Globus pallidus (tissue), 1 donor: ENCODE data around the gene ANO3.

Experiments
- DNase-seq: peaks from one replicate; pipeline ENCODE4 v3.0.0-alpha.2; 2015; ENCODE audit warnings: low spot score

ANO3 gene

DNA sequence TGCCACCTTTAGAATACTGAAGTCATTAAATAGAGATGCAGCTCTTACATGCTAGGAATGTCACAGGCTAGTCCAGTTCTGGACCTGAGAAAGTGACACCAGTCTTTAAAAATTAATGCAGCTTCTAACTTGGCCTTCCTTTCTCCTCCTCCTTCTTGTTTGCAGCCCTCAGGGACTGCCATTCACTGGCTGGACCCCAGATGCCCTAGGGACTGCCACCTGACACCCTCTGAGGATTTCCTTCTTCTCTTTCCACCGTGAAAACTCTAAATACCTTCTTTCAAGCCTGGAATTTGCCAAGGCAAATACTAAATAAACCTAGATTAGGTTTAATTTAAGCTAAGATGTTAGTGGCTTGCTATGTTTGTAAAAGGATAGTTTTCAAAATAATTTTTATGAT is 161.7 kb downstream of the ANO3 start:
- DNase-seq = no peak

DNA sequence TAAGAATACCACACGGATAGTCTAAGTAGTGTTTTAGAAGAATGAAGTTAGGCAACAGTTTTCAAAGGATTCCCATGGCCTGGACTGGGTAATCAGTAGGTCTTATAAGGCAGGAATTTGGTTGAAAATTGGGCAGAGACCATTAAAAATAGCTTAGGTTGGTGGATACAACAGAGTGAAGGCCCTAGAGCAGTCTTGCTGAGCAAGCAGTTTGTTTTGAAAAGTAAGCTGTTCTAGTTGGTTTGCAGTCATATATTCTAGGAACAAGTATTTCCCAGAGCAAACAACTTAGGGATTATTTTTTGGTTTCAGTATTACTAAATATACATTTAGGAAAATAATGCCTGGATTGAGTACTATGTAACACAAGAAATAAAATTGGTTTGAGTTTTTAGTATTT is 175.3 kb downstream of the ANO3 start:
- no peak for DNase-seq

DNA sequence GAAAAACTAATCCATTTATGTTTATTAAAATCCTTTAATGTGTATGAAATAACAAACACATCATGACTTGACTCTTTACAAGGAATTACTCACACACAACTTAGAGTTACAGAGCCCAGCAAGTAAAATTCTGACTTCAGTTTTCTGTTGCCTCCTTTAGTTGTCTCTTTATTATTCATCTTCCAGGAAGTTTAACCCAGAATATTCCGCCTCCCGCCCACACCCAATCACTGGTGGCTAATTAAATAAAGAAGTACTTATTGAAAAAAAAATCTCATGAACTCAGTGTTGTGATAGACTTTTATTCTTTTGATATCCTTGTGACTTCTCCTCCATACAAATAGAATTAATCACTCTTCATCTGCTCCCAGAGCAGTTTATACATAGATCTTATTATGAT is 178.2 kb downstream of the ANO3 start:
- no peak for DNase-seq

DNA sequence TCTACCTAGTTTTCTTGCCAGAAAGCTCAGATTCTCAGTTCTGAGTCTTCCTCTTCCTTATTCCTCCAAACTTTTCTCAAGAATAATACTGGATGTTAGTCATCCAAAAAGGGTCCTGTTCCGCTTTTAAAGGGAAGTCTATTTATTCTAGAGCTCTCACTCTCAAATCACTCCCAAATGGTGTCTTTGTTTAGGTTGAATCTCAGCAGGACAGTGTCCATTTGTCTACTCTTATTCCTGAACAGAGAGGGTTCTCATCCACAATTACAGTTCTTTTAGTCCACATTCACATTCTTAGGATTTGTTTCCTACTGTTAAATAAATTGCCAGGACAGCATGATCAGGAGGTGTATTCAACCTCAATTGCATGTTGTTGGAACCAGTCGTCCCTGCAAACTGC is 178.8 kb downstream of the ANO3 start:
- DNase-seq = no peak

DNA sequence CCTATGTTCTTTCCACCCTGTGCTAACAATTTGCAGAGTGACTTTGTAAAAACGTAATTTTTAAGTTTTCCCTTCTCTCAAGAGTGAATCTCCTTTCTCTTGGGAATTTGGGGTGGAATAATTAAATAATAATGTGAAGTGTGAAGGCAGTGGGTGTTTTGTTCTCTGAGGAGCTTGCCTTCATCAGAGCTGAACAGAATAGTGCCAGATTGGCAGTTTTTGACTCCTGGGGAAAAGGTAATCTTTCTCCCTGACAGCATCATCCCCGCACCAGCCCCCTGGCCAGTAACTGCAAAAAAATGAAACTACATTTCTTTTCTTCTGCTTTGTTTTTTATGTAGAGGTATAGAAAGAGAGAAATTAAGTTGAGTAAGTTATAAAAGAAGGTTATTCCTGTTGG is 180.3 kb downstream of the ANO3 start:
- no peak for DNase-seq

DNA sequence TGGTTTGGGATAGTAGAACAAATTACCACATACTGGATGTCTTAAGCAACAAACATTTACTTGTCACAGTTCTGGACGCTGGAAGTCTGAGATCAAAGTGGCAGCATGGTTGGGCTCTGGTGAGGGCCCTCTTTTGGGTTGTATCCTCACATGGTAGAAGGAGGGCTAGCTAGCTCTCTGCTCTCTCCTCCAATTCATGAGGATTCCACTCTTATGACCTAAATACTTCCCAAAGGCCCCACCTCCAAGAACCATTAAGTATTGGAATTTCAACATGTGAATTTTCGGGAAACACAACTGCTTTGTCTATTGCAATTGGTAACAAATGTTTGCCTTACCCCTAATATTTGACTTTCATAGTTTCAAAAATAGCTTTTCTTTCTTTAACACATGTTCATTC is 187.5 kb downstream of the ANO3 start:
- no peak for DNase-seq

DNA sequence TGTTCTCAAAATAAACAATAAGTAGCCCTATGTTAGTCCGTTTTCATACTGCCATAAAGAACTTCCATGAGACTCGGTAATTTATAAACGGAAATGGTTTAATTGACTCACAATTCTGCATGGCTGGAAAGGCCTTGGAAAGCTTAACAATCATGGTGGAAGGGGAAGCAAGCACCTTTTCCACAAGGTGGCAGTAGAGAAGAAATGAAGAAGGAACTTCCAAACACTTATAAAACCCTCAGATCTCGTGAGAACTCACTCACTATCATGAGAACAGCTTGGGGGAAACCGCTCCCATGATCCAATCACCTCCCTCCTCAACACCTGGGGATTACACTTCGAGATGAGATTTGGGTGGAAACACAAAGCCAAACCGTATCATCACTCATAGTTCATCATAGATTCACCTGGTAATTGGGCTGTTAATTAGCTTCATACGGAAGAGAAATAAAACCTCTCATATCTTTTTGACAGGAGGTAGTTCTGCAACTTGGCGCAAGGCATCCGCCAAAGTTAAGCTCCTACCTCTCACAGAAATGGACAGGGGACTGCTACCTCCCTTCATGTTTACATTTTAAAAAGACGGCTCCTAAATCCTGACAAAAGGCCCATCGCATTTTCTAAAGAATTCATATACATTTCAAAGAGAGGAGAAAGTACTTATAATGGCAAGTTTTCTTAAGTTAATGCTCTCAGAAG is 191.1 kb downstream of the ANO3 start:
- no peak for DNase-seq

DNA sequence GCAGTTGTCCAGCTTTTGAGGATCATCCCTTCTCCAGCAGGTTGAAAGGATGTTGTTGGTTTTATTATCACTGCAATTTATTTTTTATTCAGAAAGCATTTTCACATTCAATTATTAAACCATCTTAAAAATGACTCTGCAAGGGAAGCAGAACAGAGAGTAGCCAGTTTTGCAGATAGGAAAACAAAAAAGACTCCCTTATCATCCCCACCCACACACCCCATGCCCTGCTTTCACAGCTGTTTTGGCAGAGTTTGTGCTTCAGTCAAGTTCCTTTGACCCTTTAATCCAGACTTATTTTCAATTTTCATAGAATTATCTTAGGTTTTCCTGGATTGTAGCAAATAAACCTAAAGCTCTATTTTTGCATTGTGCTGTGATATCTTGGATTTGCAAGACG is 195.8 kb downstream of the ANO3 start:
- DNase-seq = no peak

DNA sequence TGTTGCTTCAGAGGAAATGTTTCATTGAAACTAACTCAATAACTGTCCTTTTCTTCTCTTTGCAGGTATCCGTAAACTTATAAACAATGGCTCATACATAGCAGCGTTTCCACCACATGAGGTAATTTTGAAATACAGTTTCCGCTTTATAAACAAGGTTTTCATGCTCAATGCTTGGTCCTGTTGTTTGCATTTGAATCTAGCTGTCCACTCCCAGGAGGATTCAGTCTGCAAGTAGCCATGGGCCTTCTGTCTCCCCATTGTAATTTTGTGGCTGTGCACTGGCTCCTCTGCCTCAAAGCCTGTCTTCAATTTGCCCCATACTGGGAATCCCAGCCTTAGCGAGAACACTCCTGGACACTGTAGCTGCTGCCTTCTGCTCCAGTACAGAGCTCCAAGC is 205.4 kb downstream of the ANO3 start:
- DNase-seq = no peak

DNA sequence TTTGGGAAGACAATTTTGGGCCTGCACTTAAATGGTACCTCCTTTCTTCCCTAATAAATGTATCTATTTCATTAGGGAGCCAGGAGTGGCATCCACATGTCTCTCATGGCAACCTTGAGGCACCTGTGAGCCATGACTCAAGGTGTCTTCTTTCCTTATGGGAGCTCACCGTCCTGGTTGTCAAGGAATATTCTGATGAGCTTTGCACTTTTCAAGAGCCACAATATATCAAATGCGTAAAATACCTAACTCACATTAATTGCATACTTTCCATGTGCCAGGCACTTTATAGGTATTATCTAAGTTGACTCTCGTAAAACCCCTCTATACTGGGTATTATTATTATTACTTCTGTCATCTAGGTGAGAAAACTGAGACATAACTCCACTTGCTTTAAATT is 207.6 kb downstream of the ANO3 start:
- no peak for DNase-seq

DNA sequence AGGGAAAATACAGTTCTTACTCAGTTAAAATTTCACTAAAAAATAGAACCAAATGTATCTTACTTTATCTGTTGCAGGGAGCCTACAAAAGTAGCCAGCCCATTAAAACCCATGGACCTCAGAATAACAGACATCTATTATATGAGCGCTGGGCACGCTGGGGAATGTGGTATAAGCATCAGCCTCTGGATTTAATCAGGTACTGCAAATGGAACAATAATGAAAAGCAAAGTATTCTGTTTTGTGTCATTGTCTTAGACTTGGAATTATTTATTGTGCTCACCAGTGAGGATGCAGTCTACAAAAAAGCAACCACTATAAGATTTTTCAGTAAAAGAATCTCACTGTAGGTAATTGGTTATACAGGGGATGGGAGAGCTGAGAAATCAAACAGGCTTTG is 209.9 kb downstream of the ANO3 start:
- no peak for DNase-seq

DNA sequence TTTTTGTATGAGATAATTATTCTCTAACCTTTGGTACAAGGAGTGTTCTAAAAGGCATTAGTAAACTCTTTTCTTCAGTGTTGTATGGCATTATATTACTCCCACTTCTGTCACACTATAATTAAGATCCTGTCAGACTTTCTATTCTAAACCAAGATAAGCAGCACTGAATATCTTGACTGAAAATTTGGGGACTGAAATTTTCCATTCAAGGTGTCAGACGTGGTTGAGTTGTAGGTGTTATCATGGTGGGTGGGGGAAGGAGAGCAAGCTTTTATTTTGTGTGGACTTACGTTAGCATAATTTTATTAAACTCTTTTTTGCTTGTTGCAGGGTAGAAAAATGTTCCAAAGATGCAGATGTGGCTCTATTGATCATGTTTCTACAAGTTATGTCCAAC is 217.2 kb downstream of the ANO3 start:
- no peak for DNase-seq

DNA sequence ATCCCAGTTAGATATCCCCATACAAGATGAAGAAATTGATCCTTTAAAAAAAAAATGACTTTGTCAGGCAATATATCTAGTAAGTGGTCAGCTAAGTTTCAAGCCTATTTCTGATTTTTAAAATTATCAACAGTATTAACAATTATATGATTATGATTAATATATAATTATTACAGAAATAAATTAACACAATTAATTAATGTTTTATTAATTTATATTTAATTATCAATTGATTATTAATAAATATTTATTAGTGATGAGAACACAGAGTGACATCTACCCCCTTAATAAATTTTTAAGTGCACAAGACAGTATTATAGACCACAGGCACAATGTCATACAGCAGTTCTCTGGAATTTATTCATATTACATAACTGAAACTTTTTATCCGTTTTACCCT is 218.1 kb downstream of the ANO3 start:
- DNase-seq = no peak

DNA sequence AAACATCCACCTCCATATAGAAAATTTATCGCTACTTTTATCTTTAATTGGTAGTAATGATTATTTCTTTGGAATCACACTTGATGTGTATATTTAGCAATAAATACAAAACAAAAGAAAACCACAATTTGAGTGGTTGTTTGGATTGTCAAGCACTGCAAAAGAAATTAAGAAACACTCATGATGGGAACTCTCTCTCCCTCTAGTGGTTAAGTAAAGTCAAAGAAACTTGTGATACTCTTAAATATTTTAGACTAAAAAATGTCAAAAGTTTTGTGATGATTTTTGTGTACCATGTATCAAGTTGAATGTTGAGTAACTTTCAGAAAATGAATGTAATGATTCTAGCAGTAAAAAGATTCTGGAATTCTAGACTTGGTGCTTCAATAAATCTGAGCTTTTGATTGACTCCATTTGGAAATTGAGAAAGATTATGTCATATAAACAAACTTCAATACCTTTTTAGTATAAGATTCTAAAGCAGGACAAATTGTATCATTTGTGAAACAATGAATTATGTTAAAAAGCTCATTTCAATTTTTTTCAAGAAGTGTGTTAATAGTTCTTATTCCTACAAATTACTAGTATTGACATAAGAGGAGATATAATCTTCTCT is 219.4 kb downstream of the ANO3 start:
- DNase-seq = no peak

DNA sequence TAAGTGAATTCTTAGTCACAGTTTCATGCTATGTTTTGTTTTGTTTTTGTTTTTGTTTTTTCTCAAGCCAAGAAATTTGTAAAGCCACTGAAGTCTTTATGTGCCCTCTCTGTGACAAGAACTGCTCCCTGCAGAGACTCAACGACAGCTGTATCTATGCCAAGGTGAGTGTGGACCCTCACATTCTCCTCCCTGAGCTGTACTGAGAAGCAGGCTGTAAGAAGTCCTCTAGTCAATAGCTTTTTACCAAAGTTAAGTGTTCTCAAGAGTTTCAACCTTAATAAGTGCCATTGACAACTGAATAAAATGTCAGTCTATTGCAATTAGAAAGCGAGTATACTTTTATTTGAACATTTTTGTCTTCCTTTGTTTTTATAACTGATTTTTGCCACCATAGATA is 221.3 kb downstream of the ANO3 start:
- no peak for DNase-seq

DNA sequence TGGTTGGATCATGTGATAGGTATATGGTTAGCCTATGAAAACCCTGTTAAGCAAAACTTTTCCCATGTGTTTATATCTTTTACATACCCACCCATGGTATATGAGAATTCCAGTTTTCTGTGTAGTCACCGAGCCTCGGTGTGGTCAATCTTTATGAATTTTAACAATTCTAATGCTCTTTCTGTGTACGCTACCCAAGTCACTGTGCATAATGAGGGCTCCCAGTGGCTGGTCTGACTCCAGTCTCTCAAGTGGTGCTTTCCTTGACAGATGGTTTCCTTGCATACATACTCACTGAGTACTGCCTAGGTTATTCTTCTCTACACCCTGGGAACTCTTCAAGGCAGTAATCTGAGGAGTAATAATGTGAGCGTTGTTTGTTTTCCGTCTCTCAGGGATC is 222.5 kb downstream of the ANO3 start:
- no peak for DNase-seq

DNA sequence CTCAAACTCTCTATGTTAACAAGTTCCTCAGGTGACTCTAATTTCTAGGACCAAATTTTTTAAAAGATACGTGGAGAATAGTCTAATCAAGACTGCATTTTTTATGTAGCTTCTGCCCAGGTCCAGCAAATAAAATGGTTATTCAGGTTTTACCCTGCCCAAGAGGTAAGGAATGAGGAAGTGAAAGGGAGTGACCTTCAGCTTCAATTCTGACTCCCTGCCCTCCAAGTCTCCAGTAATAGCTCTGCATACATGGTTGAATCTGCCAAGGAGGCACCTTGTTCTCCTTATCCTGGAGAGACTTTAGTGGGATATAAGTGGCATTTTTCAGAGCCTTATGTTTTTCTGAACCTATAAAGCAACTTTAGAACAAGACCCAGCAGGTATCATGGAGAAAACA is 224.7 kb downstream of the ANO3 start:
- DNase-seq = no peak

DNA sequence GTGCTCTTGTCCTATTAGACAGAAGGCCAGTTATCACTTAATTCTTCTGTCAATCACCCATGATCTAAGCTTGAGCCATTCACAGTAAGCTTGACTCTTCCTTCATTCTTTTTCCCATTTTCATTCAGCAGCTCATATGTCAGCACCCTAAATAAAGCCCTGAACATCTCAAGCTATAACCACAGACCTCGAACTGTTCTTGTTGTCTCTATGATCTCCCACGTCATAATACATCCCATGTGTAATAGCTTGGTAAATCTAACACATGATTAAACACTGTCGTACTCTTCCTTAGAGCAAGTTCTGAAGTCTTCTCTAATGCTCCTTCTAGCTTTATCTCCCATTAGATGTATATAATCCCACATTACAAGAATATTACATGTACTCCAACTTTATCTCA is 225.7 kb downstream of the ANO3 start:
- DNase-seq = no peak

DNA sequence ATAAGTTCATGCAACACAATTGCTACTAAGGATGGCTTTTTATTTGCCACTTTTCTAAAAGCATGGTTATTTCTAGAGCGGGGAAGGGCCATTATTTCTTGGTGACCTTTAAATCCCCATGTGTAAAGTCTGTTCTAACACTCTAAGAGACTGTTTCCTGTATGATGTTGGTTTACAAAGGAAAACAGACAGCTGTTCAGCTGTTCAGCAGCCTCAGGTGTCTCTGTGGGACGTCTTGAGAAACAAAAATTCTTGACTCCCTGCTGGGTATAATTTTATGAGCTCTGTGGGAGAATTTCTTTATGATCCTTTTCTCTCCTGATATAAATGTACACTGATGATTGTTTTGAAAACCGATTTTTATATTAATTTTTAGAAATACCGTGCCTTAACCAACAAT is 226.3 kb downstream of the ANO3 start:
- no peak for DNase-seq

DNA sequence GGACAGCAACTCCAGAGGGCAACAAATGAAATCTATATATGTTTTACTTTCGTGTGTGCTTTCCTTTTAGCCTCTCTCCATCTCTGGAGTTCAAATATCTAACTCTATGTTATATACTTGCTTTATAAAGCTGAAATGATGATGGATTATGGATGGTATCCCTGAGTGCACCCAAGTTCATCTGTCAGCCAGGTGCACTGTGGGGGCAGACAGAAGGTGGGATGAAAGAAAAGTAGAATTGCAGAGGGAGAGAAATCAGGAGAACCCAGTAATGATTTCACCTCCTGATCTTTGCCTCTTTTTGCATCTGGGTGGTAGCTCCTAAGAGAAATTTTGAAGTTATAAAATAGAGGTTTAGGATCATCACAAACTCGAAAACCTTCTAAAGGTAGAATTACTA is 237.7 kb downstream of the ANO3 start:
- DNase-seq = no peak

DNA sequence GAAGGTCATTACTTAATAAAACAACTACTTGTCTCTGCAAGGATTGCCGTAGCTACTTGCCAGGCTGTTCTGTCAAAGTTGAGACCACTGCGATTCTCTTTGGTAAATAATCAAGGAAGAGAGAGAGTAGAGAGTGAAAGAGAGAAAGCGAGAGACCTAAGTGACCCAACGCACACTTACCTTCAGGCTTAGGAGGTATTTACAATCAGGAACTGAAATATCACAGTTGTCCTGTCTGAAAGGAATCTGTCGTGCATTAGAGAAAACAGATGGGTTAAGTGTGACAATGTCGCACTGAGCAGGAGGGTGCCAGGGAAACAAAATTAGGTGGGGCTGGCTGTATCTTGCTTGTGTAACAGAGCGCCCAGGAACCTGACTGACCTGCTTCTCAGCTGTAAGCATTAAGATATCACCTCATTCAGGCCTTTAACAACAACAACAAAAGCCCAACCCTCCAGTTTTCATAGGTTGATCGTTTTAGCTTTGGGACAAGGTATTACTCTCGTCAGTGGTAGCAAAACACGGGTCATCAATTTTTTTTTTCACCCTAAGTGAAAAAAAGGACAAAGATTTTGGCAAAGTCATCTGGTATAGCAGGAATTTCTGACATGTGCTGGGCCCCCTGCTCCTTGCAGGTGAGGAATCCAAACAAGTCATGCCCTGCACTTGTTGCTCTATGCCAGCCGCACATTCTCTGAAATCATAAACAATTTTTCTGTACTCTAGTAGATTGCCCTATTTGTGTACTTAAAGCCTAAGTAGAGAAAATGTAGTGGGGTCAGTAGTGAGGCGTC is 240.1 kb downstream of the ANO3 start, which contains the start of gene MUC15:
Gene MUC15 (minus strand): TSS at position 403 of the 794 bp plus-strand sequence. CDS start 5,169 bp downstream, outside the sequence.
- DNase-seq = no peak

DNA sequence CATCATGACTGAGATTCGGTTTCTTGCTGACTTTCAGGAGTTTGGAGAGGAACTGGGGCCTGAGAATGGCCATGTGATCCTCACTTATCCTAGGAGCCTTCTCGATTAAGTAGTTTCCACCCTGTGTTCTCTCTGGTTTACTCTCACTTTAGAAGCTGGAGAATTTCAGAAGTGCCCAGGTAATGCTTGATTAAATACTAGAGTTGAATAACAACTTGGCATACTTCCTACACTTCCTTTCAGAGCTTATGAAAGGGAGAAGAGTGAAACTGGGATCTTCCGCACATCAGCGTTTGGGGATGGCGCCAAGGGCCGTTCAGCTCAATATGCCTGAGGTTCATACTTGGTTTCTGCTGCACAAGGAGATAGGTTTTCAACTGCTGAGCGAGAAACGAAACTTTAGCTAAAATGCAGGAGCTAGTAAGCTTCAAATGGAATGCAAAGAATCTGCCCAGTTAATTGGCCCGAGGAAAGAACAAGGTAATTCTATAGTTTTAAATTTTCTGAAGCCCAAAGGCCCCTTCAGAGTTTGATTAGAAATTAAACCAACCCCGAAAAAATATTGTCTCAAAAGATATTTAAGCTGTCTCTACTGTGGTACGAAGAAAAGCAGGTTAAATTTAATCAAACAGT is 241.0 kb downstream of the ANO3 start:
- DNase-seq = no peak

DNA sequence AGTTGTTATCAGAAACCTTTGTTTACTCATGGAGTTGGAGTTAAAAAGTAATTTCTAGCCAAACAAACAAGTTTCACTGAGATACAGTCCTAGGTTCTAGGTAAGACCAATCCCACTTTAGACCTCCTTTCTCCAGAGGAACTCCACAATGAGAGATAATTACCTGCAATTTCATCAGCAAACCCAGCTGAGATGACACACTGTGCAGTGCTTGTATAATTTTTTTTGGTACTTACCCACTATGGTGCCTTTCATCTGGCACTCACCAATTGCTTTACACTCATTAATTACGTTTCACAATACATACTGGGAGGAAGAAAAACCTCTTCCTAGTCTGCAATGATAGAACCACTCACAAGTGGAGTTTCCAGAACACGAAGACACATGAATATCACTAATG is 242.0 kb downstream of the ANO3 start:
- DNase-seq = no peak
